Natural killer cell (primary cell): Measurements from ENCODE around the gene EPB41L3. TPM values are rescaled to one million over a fixed set of nuclear protein-coding genes. Genes with fewer than 3 reads are reported as not detected.

Experiments
- ATAC-seq, 3 donors: fragments of 150-1000 bp in 2 of 3; fragments of 200-7000 bp in 1 of 3; cut with Tn5 transposase; 1 replicate in 1 of 3; 2 replicates in 2 of 3; pipeline ENCODE4 v1.10.0; 2021; ENCODE audit warnings: mild to moderate bottlenecking in 2 of 3, moderate library complexity in 2 of 3
- DNase-seq, 2 donors: peaks; one replicate each; pipeline versions ENCODE4 v3.0.0 to v3.0.0-alpha.2; 2013 to 2021; ENCODE audit warnings: mixed read lengths in 1 of 2
- H3K27ac ChIP-seq: one replicate; pipeline ENCODE4 v1.5.1; 2013; ENCODE audit warnings: mild to moderate bottlenecking, low read length
- H3K27me3 ChIP-seq: one replicate; pipeline ENCODE4 v1.6.1; 2013; ENCODE audit warnings: low read length; ENCODE audit not compliant: control insufficient read depth, insufficient read depth
- H3K36me3 ChIP-seq: one replicate; pipeline ENCODE4 v1.6.1; 2013; ENCODE audit warnings: low read length; ENCODE audit not compliant: control insufficient read depth, insufficient read depth
- H3K4me1 ChIP-seq: one replicate; pipeline ENCODE4 v1.6.1; 2013; ENCODE audit warnings: low read length; ENCODE audit not compliant: control insufficient read depth, insufficient read depth
- H3K4me3 ChIP-seq: one replicate; pipeline ENCODE4 v1.5.1; 2013; ENCODE audit warnings: low read length
- H3K9me3 ChIP-seq: one replicate; pipeline ENCODE4 v1.6.1; 2013; ENCODE audit warnings: low read length; ENCODE audit not compliant: control insufficient read depth, insufficient read depth
- H3K27ac Mint-ChIP-seq, 2 donors: one replicate each; pipeline ENCODE4 v1.8.0; 2022; ENCODE audit warnings: mild to moderate bottlenecking in 2 of 2, mixed read lengths in 2 of 2, moderate library complexity in 1 of 2
- H3K27me3 Mint-ChIP-seq, 2 donors: one replicate each; pipeline ENCODE4 v1.8.0; 2022; ENCODE audit warnings: low read depth in 2 of 2, mixed read lengths in 2 of 2
- H3K36me3 Mint-ChIP-seq: one replicate; pipeline ENCODE4 v1.8.0; 2022; ENCODE audit warnings: mixed read lengths
- H3K4me1 Mint-ChIP-seq, 2 donors: one replicate each; pipeline ENCODE4 v1.8.0; 2022; ENCODE audit warnings: mixed read lengths in 2 of 2
- H3K4me3 Mint-ChIP-seq: one replicate; pipeline ENCODE4 v1.8.0; 2022; ENCODE audit warnings: mild to moderate bottlenecking, moderate library complexity, mixed read lengths
- H3K9me3 Mint-ChIP-seq, 2 donors: one replicate each; pipeline ENCODE4 v1.8.0; 2022; ENCODE audit warnings: mixed read lengths in 2 of 2
- WGBS: methylation state at CpG from one replicate; pipeline ENCODE4 v1.1.7; 2013; ENCODE audit warnings: missing lambda C conversion rate; ENCODE audit not compliant: insufficient coverage; 5-methylcytosine and 5-hydroxymethylcytosine counted together
- intact Hi-C: fragments of 100-400 bp; cut with micrococcal nuclease; formaldehyde crosslinking; loops from one replicate; pipeline ENCODE4 v1.14.2; 2022
- total RNA-seq, 4 donors: library from RNA; stranded (reverse); fragments of 120-200 nt in 1 of 4; gene quantifications; one replicate each; pipeline versions ENCODE4 v1.2.3 to v1.2.4, GENCODE V29; 2013 to 2022
- TF ChIP-seq, protein P1 (sequence below): fragments of 200-600 bp; IDR thresholded peaks from one replicate; pipeline ENCODE4 v1.8.0; 2022; ENCODE audit warnings: antibody characterized with exemption

The EPB41L3 gene
- total RNA-seq, 3 donors from 2014 or later (not counting 1 experiment from before 2014, with no cell fraction given) = 3.3 to 6.0 (median 4.4) TPM

DNA sequence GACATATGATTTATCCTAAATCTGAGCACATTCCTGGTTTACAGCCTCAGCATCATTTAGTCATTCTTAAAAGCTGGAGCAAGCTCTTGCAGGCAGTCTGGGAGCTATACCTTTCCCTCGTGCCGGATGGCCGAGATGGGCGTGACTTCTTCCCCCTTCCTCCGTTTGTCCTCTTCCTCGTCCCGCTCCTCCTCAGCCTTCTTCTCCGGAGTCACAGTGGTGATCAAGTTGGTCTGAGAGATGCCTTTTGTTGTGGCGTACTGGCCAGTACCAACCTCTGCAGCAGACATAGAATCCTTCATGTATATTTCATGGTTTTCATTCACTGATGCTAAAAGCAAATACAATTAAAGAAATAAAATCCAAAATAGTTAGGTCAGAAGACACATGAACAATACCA lies 124.2 kb downstream of the EPB41L3 start:
- H3K27me3 ChIP-seq = no peaks in the 10 kb centered on the region
- Mint-ChIP-seq H3K4me3 (no peak overlapping the region), H3K9me3 (no peaks in the 10 kb centered on the region), H3K4me1 (no peaks in the 10 kb centered on the region), H3K27me3 (peaks cover 7 to 11% of the 10 kb centered on the region in 2 donors), H3K36me3 (no peaks in the 10 kb centered on the region), H3K27ac (no peak overlapping the region)
- H3K36me3 ChIP-seq = no peaks in the 10 kb centered on the region
- no peaks in the 10 kb centered on the region for H3K4me1 ChIP-seq
- no peak for ATAC-seq
- 97% methylated on average over 9 of the region's 9 CpGs for WGBS
- no peak overlapping the region for H3K27ac ChIP-seq
- H3K9me3 ChIP-seq = no peaks in the 10 kb centered on the region
- TF ChIP-seq, protein P1, sequence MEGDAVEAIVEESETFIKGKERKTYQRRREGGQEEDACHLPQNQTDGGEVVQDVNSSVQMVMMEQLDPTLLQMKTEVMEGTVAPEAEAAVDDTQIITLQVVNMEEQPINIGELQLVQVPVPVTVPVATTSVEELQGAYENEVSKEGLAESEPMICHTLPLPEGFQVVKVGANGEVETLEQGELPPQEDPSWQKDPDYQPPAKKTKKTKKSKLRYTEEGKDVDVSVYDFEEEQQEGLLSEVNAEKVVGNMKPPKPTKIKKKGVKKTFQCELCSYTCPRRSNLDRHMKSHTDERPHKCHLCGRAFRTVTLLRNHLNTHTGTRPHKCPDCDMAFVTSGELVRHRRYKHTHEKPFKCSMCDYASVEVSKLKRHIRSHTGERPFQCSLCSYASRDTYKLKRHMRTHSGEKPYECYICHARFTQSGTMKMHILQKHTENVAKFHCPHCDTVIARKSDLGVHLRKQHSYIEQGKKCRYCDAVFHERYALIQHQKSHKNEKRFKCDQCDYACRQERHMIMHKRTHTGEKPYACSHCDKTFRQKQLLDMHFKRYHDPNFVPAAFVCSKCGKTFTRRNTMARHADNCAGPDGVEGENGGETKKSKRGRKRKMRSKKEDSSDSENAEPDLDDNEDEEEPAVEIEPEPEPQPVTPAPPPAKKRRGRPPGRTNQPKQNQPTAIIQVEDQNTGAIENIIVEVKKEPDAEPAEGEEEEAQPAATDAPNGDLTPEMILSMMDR = no peak
- no peak for DNase-seq
- intact Hi-C loops = no loop called here
- no peak overlapping the region for H3K4me3 ChIP-seq

DNA sequence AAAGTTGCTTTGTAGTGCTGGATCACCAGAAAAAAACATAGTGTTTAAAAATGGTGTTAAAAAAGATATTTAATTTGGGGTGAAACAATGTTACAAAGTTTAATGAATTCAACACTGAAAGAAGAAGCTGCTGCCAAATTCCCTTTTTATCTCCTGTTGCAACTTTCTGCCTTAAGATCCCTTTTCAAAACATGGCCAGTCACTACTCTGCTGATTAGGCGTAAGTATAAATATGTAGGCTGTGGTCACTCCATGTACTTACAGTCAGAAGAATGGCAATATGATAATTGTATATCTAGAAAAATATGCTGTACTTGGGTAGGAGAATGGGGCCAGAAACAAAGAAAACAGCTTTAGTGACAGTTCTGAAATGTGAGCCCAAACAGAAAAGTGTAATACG lies 124.8 kb downstream of the EPB41L3 start:
- TF ChIP-seq, protein P1 = no peak
- H3K9me3 Mint-ChIP-seq = no peaks in the 10 kb centered on the region
- Histone ChIP-seq H3K4me3 (no peak overlapping the region), H3K4me1 (no peaks in the 10 kb centered on the region), H3K9me3 (no peaks in the 10 kb centered on the region), H3K27ac (no peak overlapping the region), H3K27me3 (no peaks in the 10 kb centered on the region), H3K36me3 (no peaks in the 10 kb centered on the region)
- no peak overlapping the region for H3K4me3 Mint-ChIP-seq
- H3K27me3 Mint-ChIP-seq = peaks cover 7 to 11% of the 10 kb centered on the region in 2 donors
- ATAC-seq (no peak), DNase-seq (no peak)
- no peaks in the 10 kb centered on the region for H3K36me3 Mint-ChIP-seq
- H3K4me1 Mint-ChIP-seq = no peaks in the 10 kb centered on the region
- 100% methylated on average over 2 of the region's 2 CpGs for WGBS
- no peak overlapping the region for H3K27ac Mint-ChIP-seq
- intact Hi-C loops = no loop called here

DNA sequence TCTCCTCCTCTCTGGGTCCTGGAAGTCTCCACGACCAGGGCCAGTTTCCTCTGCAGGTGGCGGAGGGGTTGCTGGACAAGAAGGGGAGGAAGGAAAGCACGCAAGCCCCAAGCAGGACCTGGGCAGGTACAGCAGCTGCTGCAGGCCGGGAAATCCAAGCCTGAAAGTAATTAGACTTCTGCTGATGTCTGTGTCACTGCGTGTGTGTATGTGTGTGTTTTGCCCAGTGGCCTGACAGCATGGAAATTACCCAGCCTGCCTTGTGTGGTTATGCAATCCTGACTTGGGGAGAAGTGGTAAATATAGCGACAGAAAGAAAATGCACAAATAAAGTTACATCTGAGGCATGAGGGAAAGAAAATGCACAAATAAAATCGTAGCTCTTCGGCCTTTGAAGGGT lies 126.5 kb downstream of the EPB41L3 start:
- TF ChIP-seq, protein P1 = no peak
- Mint-ChIP-seq H3K9me3 (no peaks in the 10 kb centered on the region), H3K27ac (no peak overlapping the region), H3K4me3 (no peak overlapping the region), H3K4me1 (no peaks in the 10 kb centered on the region), H3K27me3 (peaks cover 7 to 9% of the 10 kb centered on the region in 2 donors), H3K36me3 (no peaks in the 10 kb centered on the region)
- Histone ChIP-seq H3K4me3 (no peak overlapping the region), H3K27me3 (no peaks in the 10 kb centered on the region), H3K9me3 (no peaks in the 10 kb centered on the region), H3K4me1 (no peaks in the 10 kb centered on the region), H3K27ac (no peak overlapping the region), H3K36me3 (no peaks in the 10 kb centered on the region)
- intact Hi-C loops = no loop called here
- DNase-seq (no peak), ATAC-seq (no peak)
- 58% methylated on average over 8 of the region's 8 CpGs for WGBS

DNA sequence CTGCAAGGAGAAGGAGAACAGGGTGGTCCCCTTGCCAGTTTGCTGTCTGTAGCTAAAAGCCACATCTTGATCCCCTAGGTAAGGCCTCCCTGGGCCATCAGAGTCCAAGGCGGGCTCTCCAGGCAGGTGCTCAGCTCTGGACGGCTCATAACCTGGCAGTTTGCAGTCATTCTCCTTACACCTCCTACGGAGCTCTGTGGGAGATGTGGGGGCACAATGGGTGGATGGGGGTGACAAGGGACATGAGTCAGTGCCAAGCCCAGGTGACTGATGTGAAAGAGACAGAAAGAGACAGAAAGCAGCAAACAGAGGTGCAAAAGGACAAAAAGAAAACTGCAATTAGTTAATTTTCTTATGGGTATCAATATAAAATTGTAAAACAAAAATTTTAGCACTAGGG lies 127.7 kb downstream of the EPB41L3 start:
- no peaks in the 10 kb centered on the region for H3K36me3 Mint-ChIP-seq
- DNase-seq (no peak), ATAC-seq (no peak)
- TF ChIP-seq, protein P1 = no peak
- no peaks in the 10 kb centered on the region for H3K9me3 Mint-ChIP-seq
- no peaks in the 10 kb centered on the region for H3K4me1 ChIP-seq
- no peaks in the 10 kb centered on the region for H3K9me3 ChIP-seq
- intact Hi-C loops = no loop called here
- H3K4me3 ChIP-seq = no peak overlapping the region
- H3K36me3 ChIP-seq = no peaks in the 10 kb centered on the region
- no peaks in the 10 kb centered on the region for H3K4me1 Mint-ChIP-seq
- peaks cover 7 to 9% of the 10 kb centered on the region in 2 donors for H3K27me3 Mint-ChIP-seq
- H3K4me3 Mint-ChIP-seq = no peak overlapping the region
- H3K27me3 ChIP-seq = no peaks in the 10 kb centered on the region
- WGBS = 60% methylated on average over 3 of the region's 3 CpGs
- H3K27ac Mint-ChIP-seq = no peak overlapping the region
- H3K27ac ChIP-seq = no peak overlapping the region
